ENCODE data around the gene STIM2. TPM values are rescaled to one million over a fixed set of nuclear protein-coding genes. Genes with fewer than 3 reads are reported as not detected.

Gene STIM2
- total and polyA plus RNA-seq, 2 of the 4 experiments (the other 2 are of a cell fraction), result 16.1 to 27.6 TPM

DNA sequence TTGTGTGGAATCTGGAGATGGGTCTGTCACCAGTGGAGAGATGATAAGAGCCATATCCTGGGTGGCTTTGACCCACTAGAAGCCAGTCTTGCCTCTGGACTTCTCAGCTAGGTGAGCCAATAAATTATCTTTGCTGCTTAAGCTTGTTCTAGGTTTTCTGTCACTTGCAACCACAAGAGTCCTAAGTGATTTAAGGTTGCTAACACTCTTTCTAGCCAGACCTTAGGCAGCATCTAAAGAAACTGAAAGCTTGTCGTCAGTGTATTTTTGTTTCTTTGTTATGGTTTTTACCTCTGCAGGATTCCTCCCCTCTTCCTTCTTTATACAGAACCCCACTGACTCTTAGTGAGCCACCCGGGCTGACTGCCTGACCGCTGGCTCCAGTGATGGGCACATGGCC lies 37.1 kb upstream of the STIM2 start:
- H3K18ac ChIP-seq (ENCODE audit: low read depth, low read length), result no peak overlapping the region
- H3K14ac ChIP-seq (replicated peaks; ENCODE audit: low read depth, low read length), result no peak overlapping the region
- H4K91ac ChIP-seq (ENCODE audit: insufficient read depth, low read depth, low read length), result no peak overlapping the region
- no peak overlapping the region for H4K8ac ChIP-seq (ENCODE audit: low read depth in 2 of 2, low read length in 2 of 2)
- H4K5ac ChIP-seq (ENCODE audit: low read depth, low read length), result no peak overlapping the region
- ChIA-PET POLR2A (ENCODE audit: unreplicated experiment) (no interaction called here), CTCF (interaction anchor here (1.1 kb wide), 1 partner anchor 10 kb away, joined by 3 read pairs; no protein-coding TSS in a partner anchor)
- H3K36me3 ChIP-seq (ENCODE audit: control insufficient read depth, insufficient read depth, low read length), result no peaks in the 10 kb centered on the region
- TF ChIP-seq RAD21 (IDR thresholded peaks at IDR 0.05; ENCODE audit: low read length), result no peak
- TF ChIP-seq POLR2A (IDR thresholded peaks at IDR 0.05; ENCODE audit: low read depth, low read length), result no peak
- no peak for TF ChIP-seq MAFK (IDR thresholded peaks at IDR 0.05; ENCODE audit: low read depth, low read length)
- TF ChIP-seq RFX5 (IDR thresholded peaks at IDR 0.05; ENCODE audit: low read depth, low read length), result no peak
- TF ChIP-seq SMC3 (IDR thresholded peaks at IDR 0.05; ENCODE audit: low read depth, low read length), result no peak
- TF ChIP-seq NFE2L2 (IDR thresholded peaks at IDR 0.05; ENCODE audit: low read depth, low read length), result no peak
- TF ChIP-seq, protein P1, sequence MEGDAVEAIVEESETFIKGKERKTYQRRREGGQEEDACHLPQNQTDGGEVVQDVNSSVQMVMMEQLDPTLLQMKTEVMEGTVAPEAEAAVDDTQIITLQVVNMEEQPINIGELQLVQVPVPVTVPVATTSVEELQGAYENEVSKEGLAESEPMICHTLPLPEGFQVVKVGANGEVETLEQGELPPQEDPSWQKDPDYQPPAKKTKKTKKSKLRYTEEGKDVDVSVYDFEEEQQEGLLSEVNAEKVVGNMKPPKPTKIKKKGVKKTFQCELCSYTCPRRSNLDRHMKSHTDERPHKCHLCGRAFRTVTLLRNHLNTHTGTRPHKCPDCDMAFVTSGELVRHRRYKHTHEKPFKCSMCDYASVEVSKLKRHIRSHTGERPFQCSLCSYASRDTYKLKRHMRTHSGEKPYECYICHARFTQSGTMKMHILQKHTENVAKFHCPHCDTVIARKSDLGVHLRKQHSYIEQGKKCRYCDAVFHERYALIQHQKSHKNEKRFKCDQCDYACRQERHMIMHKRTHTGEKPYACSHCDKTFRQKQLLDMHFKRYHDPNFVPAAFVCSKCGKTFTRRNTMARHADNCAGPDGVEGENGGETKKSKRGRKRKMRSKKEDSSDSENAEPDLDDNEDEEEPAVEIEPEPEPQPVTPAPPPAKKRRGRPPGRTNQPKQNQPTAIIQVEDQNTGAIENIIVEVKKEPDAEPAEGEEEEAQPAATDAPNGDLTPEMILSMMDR (conservative IDR thresholded peaks at IDR 0.05; ENCODE audit: low read depth, low read length), result no peak
- TF ChIP-seq, protein P2, sequence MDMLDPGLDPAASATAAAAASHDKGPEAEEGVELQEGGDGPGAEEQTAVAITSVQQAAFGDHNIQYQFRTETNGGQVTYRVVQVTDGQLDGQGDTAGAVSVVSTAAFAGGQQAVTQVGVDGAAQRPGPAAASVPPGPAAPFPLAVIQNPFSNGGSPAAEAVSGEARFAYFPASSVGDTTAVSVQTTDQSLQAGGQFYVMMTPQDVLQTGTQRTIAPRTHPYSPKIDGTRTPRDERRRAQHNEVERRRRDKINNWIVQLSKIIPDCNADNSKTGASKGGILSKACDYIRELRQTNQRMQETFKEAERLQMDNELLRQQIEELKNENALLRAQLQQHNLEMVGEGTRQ (IDR thresholded peaks at IDR 0.05; ENCODE audit: low read depth, low read length), result no peak
- TF ChIP-seq MXI1 (IDR thresholded peaks at IDR 0.05; ENCODE audit: borderline replicate concordance, low read depth, low read length), result no peak
- TF ChIP-seq BHLHE40 (IDR thresholded peaks at IDR 0.05; ENCODE audit: low read depth, low read length), result no peak
- H4K20me1 ChIP-seq (ENCODE audit: insufficient read depth, low read length), result no peaks in the 10 kb centered on the region
- no peak overlapping the region for H2AK9ac ChIP-seq (replicated peaks; ENCODE audit: low read depth, low read length, poor library complexity)
- no peak for DNase-seq
- WGBS, 2 experiments (ENCODE audit: extremely low coverage in 2 of 2, insufficient read length in 1 of 2), result no CpG with 5 or more reads among the region's 3 CpGs
- H3K9me1 ChIP-seq (ENCODE audit: insufficient read depth, low read length), result 0 out of 2 replicates have a peak, but pooled peaks cover 5% of the 10 kb centered on the region
- intact Hi-C loops (cut with micrococcal nuclease), result no loop called here
- no peaks in the 10 kb centered on the region for H3K4me1 ChIP-seq (ENCODE audit: control insufficient read depth, insufficient read depth, low read length)
- in situ Hi-C loops (cut with MboI; ENCODE audit: low sequenced_read_pairs), result no loop called here
- no peak overlapping the region for H2AK5ac ChIP-seq (ENCODE audit: low read depth, low read length)
- no peak overlapping the region for H3K27ac ChIP-seq (ENCODE audit: insufficient read depth, low read length)
- no peak overlapping the region for H2AFZ ChIP-seq (replicated peaks; ENCODE audit: low read length, poor library complexity)
- no peaks in the 10 kb centered on the region; the same call in 1 of the 2 replicates for H3K9me3 ChIP-seq (ENCODE audit: control insufficient read depth, insufficient read depth, low read length)
- H3K79me1 ChIP-seq (ENCODE audit: low read depth in 1 of 2, low read length in 2 of 2), result no peaks in the 10 kb centered on the region
- no peak overlapping the region for H3K56ac ChIP-seq (ENCODE audit: extremely low read depth, insufficient read depth, low read length)
- no peak overlapping the region for H2BK120ac ChIP-seq (ENCODE audit: low read depth, low read length)
- dilution Hi-C loops (cut with HindIII; ENCODE audit: low sequenced_read_pairs, unreplicated experiment), result no loop called here
- H2BK5ac ChIP-seq (ENCODE audit: low read depth, low read length, poor library complexity, severe bottlenecking), result no peak overlapping the region
- H3K27me3 ChIP-seq (ENCODE audit: control insufficient read depth, insufficient read depth, low read length), result no peaks in the 10 kb centered on the region
- no peak overlapping the region for H3K4me2 ChIP-seq (ENCODE audit: low read depth, low read length)
- no peak overlapping the region for H3K23ac ChIP-seq (ENCODE audit: low read depth, low read length)
- no peak for ATAC-seq (ENCODE audit: low read depth)
- BruUV-seq (replicated peaks), result no TSS peak
- no peak overlapping the region for H2BK15ac ChIP-seq (ENCODE audit: low read depth, low read length)
- H3K4ac ChIP-seq (ENCODE audit: low read depth, low read length), result no peak overlapping the region
- no peak overlapping the region for H3K9ac ChIP-seq (ENCODE audit: low read depth, low read length)
- no peak overlapping the region for H2BK20ac ChIP-seq (ENCODE audit: low read depth, low read length)
- H3K4me3 ChIP-seq (ENCODE audit: insufficient read depth, low read depth, low read length), result no peak overlapping the region
